GM12801 (cell line): Measurements from ENCODE around the gene ARHGAP22.

Experiments
- CTCF ChIP-seq: IDR thresholded peaks from one replicate; pipeline ENCODE4 v1.5.1; 2011; ENCODE audit warnings: control low read depth; ENCODE audit not compliant: insufficient read length; ENCODE audit errors: extremely low read depth

Gene ARHGAP22

DNA sequence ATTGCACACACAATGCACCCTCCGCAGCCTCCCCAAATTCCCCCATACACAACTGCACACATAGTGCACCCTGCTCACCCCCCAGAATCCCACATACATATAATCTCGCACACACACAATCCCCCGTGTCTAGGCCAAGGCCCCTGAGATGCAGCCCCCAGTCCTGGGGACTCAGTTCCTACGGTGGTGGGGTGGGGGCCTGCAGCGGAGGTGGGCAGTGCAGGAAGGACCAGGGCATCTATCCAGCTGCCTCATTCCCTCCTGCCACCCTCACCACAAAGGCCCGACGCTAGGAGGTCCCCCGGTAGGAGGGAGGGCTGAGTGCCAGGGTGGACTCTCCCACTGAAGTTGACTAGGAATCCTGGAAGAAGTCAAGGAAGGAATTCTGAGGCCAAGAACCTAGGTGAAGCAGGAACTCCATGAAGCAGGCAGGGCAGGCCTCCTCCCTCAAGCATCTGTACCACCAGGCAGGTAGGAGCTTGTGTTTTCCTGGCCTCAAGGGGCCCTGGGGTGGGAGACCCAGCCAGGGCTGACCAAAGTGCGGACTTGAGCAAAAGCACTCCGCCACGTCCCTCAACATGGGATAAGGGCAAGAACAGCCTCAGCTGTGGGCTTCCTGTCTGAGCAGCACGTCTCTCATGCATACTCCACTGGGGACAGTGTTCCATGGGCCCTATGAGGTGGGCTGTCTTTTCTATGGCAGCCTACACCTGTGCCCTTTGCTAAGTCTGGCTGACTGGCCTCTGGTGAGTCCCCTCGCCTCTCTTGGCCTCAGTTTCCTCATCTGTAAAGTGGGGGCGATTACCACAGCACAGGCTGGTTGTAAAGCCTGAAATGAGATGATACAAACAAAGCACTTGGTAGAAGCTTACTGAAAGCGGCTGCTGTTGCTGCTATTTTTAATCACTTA is 152.6 kb downstream of the ARHGAP22 start:
- no peak for TF ChIP-seq CTCF

DNA sequence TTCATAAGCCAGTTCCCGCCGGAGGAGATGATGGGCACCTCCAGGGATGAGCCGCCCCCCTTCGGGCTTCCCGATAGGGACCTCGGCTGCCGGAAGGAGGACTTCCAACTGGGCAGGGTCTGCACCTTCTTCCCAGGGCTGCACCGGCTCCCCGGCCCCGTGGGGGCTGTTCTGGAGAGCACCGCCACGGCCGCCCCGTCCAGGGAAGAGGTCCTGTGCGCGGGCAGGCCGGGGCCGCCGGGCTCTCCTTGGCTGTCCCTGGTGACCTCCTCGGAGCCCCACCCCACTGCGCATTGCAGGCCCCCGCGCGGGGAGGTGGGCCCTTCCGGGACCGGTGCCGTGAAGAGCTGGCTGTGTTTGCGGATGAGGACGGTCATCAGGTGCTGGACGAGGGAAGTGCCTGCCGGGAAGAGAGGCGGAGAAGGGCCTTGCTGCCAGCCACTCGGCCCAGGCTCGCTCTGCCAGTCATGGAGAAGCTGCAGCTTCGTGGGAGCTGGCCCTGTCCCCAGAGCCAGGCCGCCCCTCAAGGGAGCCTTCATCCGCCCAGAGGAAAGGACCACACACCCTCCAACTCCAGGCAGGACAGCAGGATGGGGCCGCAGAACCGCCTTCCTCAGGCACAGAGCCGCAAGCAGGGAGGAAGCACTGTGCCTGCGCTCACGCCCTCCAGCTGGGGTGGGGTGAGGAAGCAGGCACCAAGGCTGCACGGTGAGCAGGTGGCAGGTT is 154.0 kb downstream of the ARHGAP22 start:
- TF ChIP-seq CTCF = no peak

GRCh38 chr10:48450233-48450740 is 154.6 kb downstream of the ARHGAP22 start:
- no peak for TF ChIP-seq CTCF

DNA sequence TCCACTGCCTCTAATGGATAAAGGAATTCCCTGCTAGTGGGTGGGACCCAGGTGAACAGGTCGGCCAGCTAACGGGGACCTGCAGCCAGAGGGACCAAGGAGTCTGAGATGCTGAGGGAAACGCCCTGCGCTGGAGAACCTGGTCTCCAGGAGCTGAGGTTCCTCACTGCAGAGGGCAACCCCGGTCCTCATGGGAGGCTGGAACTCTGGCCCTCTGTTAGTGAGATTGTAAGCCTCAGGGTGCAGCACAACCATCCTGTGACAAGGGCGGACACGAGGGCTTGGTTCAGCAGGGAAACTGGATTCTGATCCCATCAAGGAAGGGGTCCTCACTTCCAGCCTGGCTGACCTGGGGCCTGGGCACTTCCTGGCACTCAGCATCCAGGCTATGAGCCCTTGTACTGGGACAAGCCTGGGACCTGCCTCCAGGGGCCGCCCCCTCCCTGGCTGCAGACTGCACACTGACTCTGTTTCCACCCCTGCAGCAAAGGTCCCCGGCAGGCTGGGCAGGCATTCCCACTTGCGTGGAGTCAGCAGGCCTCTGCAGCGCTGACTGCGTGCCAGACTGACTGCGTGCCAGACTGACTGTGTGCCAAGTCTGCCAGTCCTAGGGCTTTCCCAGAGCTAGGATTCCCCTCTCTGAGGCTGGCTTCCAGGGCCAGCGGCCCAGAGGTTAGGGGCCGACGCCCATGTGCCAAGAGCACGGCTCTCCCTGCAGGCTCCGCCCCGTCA is 155.2 kb downstream of the ARHGAP22 start:
- TF ChIP-seq CTCF = no peak

DNA sequence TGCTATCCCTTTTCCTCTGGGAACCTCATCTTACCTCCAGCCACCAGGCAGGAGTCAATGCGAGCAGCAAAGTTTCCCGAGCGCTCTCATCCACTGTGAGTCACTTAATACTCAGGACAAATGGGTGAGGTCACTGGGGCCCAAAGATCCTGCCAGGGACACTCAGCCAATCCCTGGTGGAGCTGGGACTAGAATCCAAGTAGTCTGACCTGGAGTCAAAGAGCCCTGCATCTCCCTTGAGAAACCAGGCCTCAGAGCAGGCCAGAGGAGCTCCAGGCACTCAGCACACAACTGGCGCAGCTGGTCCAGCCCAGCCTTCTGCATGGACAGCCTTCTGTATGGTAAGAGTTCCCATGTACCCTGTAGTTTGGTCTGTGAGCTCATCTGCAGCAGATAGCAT is 156.1 kb downstream of the ARHGAP22 start:
- no peak for TF ChIP-seq CTCF

- no peak for TF ChIP-seq CTCF
These were observed 157.3 kb downstream of the ARHGAP22 start for GRCh38 chr10:48447356-48448215.
